ENCODE data around the gene SSBP3. TPM values are rescaled to one million over a fixed set of nuclear protein-coding genes. Genes with fewer than 3 reads are reported as not detected.

SSBP3 gene
- total and polyA plus RNA-seq, 8 donors: 33.0 to 129 (median 112) TPM

DNA sequence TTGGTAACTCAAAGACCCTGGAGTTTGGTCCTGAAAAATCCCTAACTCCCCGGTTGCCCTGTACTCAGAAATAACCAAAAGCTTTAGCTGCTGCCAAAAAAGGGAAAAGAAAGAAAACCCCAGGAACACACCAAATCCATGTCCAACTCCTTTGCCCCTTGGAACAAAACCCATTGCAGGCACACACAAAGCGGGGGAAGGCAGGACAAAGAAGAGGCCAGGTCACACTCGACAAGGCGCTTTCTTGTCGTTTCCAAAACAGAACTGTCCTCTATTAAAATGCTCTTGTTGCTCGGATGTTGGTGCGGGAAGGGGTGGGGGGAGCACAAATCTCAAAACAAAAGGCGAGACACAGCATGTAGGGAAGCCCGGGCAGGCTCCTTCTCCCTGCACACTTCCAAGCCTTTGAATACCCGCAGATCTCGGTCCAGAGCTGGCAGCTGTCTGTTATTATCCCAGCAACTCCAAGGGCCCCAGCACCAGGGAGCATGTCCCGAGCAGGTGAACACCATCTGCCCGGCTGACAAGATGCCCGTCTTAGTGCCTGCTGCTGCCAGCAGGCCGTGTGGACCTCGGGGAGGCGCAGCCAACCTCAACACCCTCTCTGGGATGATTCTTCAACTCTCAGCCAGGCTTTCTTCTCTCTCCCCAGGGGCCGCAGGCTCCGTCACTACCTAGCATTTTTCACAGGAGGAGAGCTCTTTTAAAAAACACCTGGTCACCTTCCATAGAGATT lies 96.4 kb downstream of the SSBP3 start:
- DNase-seq: no peak
- no peaks in the 10 kb centered on the region for H3K36me3 ChIP-seq
- peaks cover 6 to 33% of the 10 kb centered on the region in 2 donors for H3K4me1 ChIP-seq
- no peak for ATAC-seq
- H3K9me3 ChIP-seq: no peaks in the 10 kb centered on the region
- TF ChIP-seq CTCF (IDR thresholded peaks at IDR 0.05): no peak
- intact Hi-C loops (cut with DNase I): loop anchor here in 1 of 2 donors (10.0 kb wide), 1 partner anchor 95 kb away; the partner anchor contains the start of gene SSBP3
- no peak overlapping the region for H3K27ac ChIP-seq
- H3K27me3 ChIP-seq: no peaks in the 10 kb centered on the region
- H3K4me3 ChIP-seq: no peak overlapping the region

- no peaks in the 10 kb centered on the region for H3K9me3 ChIP-seq
- DNase-seq (no peak), ATAC-seq (no peak)
- intact Hi-C loops (cut with DNase I): no loop called here
- no peaks in the 10 kb centered on the region for H3K36me3 ChIP-seq
- no peaks in the 10 kb centered on the region for H3K27me3 ChIP-seq
- H3K4me1 ChIP-seq: peaks cover 0 to 9% of the 10 kb centered on the region in 2 donors
- no peak overlapping the region for H3K27ac ChIP-seq
- no peak overlapping the region for H3K4me3 ChIP-seq
- TF ChIP-seq CTCF (IDR thresholded peaks at IDR 0.05): no peak
These were observed 98.9 kb downstream of the SSBP3 start for GRCh38 chr1:54307305-54307704.

- intact Hi-C loops (cut with DNase I): no loop called here
- H3K27ac ChIP-seq: no peak overlapping the region
- ATAC-seq (no peak), DNase-seq (no peak)
- peaks cover 0 to 6% of the 10 kb centered on the region in 2 donors for H3K4me1 ChIP-seq
- TF ChIP-seq CTCF (IDR thresholded peaks at IDR 0.05): no peak
- no peaks in the 10 kb centered on the region for H3K27me3 ChIP-seq
- no peaks in the 10 kb centered on the region for H3K36me3 ChIP-seq
- H3K9me3 ChIP-seq: no peaks in the 10 kb centered on the region
- H3K4me3 ChIP-seq: no peak overlapping the region
These were observed 100.2 kb downstream of the SSBP3 start for GRCh38 chr1:54305906-54306514.

DNA sequence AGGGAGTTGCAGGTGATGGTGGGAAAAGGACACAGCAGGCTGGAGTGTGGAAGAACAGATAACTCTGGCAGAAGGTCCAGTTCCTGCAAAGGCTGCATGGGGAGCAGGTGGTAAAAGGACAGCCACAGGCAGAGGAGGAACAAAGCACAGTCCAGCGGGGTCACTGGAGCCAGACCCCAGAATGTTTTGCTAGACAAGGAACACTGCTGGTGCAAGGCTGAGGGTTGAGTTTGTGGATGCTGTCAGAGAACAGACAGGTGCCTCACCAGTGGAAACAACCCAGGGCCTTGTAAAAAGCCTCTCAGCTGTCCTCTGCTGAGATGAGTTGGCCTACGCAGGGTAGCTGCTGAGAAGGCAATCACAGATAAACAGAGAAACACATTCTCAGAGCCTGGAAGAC lies 101.7 kb downstream of the SSBP3 start:
- no peak for DNase-seq
- no peaks in the 10 kb centered on the region for H3K9me3 ChIP-seq
- H3K4me1 ChIP-seq: peaks cover 0 to 2% of the 10 kb centered on the region in 2 donors
- H3K4me3 ChIP-seq: no peak overlapping the region
- intact Hi-C loops (cut with DNase I): no loop called here
- H3K36me3 ChIP-seq: no peaks in the 10 kb centered on the region
- H3K27me3 ChIP-seq: no peaks in the 10 kb centered on the region
- no peak overlapping the region for H3K27ac ChIP-seq
- TF ChIP-seq CTCF (IDR thresholded peaks at IDR 0.05): no peak
- no peak for ATAC-seq

GRCh38 chr1:54302951-54303843 lies 103.0 kb downstream of the SSBP3 start:
- H3K4me1 ChIP-seq: peaks cover 6 to 14% of the 10 kb centered on the region in 2 donors
- ATAC-seq: no peak
- DNase-seq: no peak

More at GRCh38 chr1:54302951-54303843, 103.0 kb downstream of the SSBP3 start:
- intact Hi-C loops (cut with DNase I): no loop called here
- TF ChIP-seq CTCF (IDR thresholded peaks at IDR 0.05): no peak
- Histone ChIP-seq H3K36me3 (no peaks in the 10 kb centered on the region), H3K9me3 (no peaks in the 10 kb centered on the region), H3K27ac (no peak overlapping the region), H3K27me3 (no peaks in the 10 kb centered on the region), H3K4me3 (no peak overlapping the region)
